ENCODE measurements around the gene RAD23B.
"Not testable (repeated sequence)": the region's sequence is repeated elsewhere in the genome, so short reads cannot be mapped to it uniquely, and the experiment has no call there.

Gene RAD23B

DNA sequence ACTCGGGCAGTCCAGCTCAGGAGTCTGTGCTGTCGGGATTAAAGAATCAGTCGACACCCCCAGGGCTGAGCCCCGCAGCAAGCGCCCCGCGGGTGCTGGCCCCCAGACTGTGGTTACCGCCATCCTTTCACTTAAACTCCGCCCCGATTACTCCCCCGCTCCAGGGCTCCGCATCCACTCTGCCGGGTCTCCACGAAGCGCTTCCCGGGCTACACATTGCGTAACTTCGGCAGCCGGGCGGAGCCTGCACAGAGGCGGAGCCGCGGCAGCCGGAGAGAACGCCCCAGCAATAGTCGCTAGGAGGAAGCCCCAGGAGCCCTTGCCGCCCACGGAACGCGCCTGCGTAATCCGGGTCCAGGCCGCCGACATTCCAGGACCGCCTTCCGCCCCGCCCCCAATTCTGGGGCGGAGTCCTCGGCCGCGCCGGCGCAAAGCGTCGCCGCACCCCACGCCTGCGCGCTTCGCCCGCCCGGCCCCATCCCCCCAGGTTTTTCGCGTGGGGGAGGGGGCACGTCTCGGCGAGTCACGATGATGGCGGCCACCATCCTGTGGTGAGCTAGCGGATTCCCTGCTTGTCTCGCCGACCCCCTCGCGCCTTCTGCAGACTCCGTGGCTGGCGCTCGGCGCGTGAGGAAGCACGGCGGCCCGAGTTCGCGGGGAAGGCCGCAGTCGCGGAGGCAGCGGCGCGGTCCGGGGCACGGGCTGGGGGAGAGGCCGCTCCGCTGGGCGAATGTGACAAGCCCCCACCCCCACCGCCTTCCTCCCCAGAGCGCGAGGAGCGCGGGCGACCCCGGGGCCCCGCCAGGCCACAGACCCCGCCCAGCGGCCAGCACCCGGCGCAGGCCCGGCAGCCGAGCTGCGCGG is at the start of gene RAD23B:
Gene RAD23B, plus strand, starts transcription at position 521 of the 864 bp plus-strand sequence. CDS start 351 bp downstream, outside the sequence.
- DNase-seq: peak; percentile 99

DNA sequence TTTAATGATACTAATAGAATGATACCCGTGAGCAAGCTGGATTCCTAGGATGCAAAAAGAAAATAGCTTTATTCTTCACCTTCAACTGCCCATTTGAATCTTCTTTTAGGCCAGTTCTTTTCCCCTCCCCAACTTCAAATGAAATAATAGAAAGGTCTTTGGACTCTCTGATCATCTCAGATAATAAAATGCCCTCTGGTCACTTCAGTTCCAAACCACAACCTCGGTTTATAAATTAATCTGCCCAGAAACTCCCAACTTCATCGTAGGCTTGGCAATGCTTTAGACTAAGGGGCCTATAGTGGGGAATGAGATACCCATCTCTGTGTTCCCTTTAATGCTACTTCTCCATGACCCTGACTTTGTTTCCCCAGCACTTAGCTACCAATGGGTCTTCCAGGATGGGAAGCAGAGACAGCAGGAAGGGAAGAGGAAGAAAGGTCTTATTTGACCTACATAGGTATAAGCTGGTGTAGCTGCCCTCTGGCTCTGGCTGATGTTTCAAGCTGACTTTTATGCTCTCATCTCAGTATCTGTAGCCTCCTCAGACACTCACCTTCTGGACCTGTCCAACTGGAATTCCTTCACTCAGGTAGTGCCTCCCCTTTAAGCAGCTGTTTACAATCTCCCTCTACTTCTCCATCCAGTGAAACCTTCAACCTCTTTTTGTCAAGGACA is 47.2 kb upstream of the RAD23B start:
- DNase-seq: no peak

DNA sequence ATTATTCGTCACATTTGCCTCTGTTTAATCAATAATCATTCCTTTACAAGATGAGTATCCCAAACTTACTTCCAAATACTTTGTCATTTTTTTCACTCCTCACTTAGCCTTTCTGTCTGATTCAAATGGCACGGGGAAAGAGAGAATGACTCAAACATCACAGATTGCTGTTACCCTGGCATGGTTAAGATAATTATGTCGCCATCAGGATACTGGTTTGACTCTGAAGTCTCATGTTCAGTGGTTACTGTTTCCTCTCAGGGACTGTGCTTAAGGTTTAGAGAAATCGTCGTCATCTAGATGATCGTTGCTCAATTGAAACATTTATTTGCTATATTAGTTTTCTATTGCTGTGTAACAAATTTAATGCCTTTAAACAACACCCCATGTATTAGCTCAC is 45.2 kb upstream of the RAD23B start:
- no peak for DNase-seq

DNA sequence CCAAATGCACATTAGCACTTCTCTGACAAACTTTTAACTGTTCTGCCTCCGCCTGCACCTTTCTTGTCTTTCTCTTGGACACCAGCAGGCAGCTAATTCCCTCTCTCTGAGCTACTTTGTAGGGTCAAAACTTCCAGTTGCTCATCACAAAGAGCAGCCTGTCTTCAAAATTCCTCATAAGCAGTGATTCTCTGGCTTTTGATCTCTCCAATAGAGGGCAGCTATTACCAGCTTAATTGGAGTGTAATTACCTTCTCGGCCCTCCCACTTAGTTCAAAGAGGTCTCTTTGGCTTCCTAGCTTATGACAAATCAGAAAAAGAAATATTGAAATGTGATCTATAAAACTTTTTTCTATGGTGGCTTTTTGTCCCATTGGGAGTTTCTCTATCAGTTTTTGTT is 43.6 kb upstream of the RAD23B start:
- no peak for DNase-seq

DNA sequence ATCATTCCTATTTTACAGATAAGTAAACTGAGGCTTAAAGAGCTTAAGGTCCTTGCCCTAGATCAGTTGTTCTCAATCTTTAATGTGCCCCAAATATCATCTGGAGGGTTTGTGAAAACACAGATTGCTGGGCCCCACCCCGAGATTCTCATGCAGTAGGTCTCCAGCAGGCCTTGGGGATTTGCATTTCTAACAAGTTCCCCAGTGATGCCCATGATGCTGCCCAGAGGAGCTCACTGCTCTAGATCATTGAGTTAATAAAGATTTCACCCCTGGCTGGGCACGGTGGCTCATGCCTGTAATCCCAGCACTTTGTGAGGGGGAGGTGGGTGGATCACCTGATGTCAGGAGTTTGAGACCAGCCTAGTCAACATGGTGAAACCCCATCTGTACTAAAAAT is 42.8 kb upstream of the RAD23B start:
- DNase-seq: no peak

DNA sequence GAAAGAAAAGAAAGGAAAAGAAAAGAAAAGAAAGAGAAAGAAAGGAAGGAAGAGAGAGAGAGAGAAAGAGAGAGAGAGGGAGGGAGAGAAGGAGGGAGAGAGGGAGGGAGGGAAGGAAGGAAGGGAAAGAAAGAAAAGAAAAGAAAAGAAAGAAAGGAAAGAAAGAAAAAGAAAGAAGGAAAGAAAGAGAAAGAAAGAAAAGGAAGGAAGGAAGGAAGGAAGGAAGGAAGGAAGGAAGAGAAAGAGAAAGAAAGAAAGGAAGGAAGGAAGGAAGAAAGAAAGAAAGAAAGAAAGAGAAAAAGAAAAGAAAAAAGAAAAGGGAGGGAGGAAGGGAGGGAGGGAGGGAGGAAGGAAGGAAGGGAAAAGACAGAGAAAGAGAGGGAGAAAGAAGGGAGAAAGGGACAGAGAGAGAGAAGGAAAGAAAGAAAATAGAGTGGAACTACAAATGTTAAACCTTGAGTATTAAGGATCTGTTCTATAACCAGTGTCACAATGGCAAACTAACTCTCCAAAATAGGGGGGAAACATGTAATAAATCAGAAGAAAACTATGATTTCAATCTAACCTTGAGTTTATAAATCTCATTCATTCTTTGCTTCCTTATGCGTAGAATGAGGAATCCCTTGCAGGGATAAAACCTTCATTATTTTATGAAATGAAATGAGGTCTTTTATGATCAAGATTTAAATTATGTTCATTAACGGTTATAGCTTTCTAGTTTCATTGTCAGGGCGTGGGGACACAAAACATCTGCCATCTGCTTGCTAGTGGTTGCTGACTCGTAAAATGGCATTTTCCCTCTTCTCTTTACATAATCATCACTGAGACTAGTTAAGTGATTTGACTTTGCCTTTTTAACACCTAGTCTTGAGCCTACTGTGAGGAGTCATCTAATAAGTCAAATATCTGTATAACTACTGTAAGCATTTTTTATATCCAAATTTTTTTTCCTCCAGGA is 40.7 kb upstream of the RAD23B start:
- no peak for DNase-seq

DNA sequence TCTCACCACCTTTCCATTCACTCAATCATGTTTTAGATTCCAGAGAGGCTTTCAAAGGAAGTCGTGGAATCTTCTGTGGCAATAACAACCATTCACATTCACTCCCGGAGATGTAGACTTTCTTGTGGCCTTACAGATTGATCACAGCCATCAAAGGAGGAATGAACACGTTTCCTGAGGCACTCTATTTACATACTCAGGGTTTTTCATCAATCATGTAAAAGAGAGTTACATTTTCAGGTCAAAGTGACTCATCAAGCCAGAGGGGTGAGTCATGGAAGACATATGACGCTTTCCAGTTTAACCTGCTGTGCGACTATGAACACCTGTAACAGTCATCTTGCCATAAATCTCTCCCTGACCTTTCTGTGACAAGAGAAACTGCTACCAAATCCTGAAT is 39.3 kb upstream of the RAD23B start:
- no peak for DNase-seq

DNA sequence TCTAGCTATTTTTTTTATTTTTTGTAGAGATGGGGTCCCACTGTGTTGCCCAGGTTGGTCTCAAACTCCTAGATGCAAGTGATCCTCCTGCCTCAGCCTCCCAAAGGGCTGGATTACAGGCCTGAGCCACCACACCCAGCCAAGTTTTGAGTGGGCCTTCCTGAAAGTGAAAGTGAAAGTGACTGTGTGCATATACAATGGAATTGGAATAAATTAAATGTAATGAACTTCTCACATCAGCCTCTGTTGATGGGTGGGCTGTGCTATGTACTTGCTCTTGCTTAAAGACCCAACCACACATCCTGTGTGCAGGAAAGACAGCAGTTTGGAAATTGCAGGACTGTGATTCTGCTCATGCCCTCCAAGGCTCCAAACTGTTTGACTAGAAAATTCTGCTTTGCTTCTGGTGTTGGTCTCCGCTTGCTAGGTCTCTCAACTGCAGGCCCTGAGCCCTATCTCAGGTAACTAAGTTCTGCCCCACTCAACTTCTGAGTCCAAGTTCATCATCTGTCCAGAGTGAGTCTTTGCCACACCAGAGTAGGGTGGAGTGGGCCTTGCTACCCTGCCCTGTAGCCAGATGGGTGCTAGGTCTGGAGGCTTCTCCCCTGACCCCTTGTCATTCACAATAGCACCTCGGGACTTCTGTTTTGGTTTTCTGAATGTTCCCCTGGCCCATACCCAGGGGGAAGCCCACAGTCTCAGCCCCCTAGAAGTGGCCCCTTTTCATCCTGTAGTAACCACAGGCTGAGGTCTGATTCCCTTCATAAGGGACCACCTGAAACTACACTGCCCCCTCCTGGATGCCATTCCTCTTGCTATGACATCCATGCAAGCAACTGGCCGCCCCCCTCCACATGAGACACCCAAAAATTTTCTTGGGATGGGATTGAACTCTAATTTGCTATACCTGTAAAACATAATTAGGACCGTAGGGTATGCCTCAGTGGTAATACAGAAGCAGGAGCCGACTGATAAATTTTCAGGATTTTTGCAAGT is 36.5 kb upstream of the RAD23B start:
- DNase-seq: no peak

DNA sequence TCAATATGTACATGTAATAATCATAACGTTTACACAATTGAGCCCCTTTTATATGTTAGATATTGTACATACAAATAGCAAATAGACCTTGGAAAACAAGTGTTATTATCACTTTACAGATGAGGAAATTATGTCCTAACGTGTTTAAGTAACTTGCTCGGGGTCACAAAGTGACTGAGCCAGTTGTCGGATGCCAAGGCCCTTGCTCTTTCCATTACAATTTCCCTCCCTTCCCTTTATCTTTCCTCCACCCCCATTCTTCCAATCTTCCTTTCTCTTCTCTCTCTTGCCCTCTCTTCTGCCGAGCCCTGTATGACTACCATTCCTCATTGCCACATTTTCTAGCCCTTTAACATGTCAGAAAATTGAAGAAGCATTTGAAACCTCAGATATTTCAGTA is 34.4 kb upstream of the RAD23B start:
- no peak for DNase-seq

DNA sequence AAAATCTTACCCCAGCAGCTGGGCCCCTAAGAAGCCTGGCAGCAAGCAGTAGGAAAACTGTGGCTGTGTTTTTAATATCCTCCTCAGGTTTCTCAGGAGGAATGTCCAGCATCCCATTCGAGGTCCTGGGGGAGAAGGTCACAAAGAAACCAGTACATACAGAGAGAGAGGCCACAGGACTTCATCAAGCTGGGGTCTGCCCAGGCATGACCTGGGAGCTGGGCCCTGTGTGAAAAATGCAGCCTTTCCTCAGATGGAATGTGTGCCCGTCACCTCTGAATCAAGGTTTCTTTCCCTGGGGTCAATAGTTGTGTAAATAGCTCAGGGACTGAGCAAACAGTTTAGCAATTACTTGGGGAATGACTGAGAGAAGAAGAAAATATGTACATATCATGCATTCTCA is 33.9 kb upstream of the RAD23B start:
- DNase-seq: no peak

DNA sequence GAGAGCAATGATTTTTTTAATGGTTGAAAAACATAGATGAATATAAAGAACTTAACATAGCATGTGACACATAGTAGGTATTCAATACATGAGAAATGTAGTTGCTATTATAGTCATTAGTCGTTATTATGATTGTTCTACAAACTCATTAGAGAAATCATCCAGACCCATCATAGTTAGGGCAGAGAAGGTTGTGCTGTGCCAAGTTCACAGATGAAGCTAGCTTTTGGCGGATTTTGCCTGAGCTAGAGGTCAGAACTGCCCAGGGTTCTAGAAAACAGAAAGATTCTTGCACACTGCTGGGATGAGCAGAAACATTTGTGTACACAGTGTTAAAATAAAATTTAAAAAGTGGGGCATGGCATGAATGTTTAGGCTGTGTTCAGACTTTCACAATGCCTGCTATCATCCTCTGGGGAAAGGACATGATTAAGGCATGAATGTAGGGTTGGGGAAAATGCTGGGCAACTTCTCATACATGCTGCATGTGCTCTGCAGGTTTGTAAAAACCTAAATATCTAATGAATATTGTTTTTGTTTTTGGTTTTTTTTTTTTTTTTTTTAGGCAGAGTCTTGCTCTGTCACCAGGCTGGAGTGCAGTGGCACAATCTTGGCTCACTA is 33.3 kb upstream of the RAD23B start:
- DNase-seq: no peak

DNA sequence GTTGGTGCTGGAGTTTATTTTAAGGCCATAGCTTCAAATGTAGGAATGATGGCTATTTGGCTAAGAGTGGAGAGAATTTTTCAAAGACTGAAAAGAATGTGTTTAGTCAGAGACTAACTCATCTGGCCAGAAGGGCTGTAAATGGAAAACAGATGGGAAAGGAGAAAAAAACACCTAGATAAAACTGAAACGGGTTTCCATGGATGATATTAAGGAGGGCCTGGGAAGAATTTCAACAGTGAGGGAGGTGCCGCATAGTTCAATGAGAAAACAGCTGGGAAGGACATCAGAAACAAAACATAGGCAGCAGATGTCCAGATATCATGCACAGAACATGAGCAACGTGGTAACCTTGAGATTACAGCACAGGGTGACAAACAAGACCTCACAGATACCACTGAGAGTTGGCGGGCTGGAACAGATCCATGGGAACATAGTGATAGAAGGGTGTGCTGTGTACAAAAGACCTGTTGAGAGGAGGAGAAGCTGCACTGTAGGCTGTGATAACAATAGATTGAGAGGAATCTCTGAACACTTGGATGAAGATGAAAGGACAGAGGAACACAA is 31.2 kb upstream of the RAD23B start:
- no peak for DNase-seq

DNA sequence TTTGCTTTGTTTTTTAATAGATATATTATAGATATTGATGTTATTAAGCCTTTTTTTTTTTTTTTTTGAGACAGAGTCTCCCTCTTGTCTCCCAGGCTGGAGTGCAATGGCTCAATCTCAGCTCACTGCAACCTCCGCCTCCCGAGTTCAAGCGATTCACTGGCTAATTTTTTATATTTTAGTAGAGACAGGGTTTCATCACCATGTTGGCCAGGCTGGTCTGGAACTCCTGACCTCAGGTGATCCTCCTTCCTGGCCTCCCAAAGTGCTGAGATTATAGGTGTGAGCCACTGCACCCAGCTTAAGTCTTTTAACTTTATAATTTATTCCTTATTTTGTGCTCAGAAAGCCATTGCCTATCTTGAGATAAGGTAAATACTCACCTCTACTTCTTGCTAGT is 24.2 kb upstream of the RAD23B start:
- no peak for DNase-seq

DNA sequence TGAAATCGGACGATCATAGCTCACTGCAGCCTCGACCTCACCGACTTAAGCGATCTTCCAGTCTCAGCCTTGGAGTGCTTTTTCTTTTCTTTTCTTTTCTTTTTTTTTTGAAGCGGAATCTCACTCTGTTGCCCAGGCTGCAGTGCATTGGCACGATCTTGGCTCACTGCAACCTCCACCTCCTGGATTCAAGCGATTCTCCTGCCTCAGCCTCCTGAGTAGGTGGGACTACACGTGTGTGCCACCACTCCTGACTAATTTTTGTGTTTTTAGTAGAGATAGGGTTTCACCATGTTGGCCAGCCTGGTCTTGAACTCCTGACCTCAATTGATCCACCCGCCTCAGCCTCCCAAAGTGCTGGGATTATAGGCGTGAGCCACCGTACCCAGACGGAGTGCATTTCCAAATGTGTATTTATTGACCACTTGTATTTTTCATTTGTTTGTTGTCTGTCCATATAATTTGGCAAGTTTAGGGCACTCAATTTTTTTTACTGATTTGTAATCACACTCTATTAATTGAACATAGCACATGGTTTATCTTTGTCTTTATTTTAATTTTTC is 23.2 kb upstream of the RAD23B start:
- not testable (repeated sequence) for DNase-seq

DNA sequence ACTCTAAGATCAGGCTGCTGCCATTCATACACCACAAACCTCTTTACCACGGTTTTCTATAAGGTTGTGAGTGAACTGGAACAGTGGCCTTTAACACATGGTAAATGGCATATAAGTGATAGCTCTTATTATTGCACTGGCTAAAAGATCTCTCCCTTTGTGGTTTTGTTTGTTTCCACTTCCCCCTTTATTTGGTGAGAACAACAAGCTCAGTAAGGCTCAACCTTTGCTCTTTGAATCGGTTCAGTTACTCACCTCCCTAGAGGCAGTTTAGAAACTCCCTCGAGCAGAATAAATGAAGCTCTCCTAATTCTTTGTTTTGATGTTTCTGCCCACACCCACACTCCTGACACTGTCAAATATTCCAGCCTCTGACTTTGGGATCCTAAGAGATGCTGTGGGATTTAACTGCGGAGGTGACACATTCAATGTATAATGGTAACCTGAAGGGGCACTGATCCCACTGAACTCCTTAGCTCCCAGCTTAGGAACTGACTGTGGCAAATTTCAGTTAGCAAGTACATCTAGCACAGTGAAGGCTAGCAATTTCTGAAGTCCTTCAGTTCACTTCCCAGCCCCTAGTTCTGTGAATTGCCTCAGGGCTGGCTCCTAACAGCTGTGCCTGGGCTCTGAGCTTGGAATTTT is 22.5 kb upstream of the RAD23B start:
- DNase-seq: no peak

DNA sequence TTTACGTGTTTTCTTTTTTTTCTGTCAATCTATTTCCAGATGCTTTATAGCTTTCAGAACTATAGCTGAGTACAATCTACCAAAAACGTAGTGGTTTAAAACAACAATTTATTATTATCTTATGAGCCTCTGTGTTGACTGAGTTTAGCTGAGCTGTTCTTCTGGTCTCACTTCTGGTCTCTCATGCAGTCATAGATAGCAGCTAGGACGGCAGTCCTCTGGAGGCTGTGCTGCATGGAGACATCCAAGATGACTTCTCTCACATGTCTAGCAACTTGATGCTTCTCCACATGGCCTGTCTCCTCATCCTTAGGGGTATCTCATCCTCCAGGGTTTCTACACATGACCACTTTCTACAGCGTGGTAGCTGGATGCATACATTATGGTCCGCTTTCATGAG is 22.0 kb upstream of the RAD23B start:
- no peak for DNase-seq

DNA sequence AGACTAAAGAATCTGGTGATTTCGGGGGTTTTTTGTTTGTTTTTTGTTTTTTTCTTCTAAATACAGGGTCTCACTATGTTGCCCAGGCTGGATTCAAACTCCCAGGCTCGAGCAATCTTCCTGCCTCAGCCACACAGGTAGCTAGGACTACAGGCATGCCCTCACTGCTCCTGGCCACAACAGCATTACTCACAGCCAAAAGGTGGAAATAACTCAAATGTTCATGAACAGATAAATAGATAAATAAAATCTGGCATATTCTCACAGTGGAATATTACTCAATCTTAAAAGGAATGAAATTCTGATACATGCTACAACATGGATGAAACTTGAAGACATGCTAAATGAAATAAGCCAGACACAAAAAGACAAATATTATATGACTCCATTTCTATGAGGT is 19.8 kb upstream of the RAD23B start:
- DNase-seq: no peak

DNA sequence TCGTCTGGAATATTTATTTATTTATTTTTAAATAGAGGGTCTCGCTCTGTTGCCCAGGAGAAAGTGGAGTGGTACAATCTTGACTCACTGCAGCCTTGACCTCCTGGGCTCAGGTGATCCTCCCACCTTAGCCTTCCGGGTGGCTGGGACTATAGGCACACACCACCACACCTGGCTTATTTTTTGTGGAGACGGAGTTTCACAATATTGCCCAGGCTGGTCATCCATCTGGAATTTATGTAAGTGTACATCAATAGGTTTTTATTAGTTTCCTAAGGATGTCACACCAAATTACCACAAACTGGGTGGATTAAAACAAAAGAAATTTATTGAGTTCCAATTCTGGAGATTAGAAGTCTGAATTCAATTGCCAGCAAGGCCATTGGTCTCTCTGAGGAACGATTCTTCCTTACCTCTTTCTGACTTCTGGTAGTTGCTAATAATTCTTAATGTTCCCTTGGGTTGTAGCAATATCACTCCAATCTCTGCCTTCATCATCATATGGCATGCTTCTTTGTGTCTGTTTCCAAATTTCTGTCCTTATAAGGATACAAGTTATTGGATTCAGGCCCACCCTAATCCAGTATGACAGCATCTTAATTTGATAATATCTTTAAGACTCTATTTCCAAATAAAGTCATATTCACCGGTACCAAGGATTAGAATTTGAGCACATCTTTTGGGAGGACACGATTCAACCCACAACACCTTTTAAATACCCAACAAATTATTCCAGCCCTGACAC is 16.3 kb upstream of the RAD23B start:
- DNase-seq: no peak

DNA sequence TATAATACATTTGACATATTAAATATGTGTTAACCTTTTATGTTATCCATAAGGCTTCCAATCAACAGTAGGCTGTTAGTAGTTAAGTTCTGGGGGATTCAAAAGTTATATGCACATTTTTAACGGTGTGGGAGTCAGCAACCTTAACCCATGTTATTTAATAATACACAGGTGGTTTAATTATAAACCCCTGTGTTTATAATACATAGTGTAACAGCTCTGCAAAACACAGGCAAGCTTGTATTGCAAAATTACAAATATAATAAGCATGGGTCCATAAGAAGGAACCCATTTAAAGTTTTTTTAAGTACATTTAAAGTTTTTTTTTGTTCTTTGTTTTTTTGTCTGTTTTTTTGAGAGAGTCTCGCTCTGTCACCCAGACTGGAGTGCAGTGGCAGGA is 14.5 kb upstream of the RAD23B start:
- no peak for DNase-seq

DNA sequence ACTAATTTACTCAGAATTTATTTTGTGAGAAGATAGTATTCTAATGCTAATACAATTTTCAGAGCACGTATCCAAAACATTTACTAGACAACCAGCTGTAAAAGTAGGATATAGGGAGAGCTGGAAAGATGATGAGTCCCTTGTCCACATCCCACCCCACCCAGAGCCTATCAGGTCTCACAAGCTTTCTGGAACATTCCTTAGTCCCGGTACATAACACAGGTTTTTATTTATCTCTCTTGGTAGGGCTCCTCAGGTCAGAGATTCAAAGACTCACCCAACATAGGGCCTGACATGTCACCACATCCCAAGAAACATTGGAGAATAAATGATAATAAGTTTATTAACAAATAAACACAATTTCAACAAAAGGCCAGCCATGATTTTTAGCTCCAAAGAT is 13.8 kb upstream of the RAD23B start:
- no peak for DNase-seq
